Cortex of kidney (tissue), 1 donor: ENCODE data around the gene PITHD1.
"Not testable (repeated sequence)": the region's sequence is repeated elsewhere in the genome, so short reads cannot be mapped to it uniquely, and the experiment has no call there.

Experiments
- DNase-seq: peaks from one replicate; lab custom pipeline; 2025; lab: John Stamatoyannopoulos, UW

Gene PITHD1

GRCh38 chr1:23799255-23799569 is 21.0 kb downstream of the PITHD1 start:
- DNase-seq: no peak

GRCh38 chr1:23799570-23800399 is 21.6 kb downstream of the PITHD1 start:
- DNase-seq: no peak

- peak; percentile 49 for DNase-seq
Measured at GRCh38 chr1:23800400-23801337, 22.5 kb downstream of the PITHD1 start, which contains the start of gene GALE. Gene GALE, minus strand, starts transcription at chr1:23800754. Its CDS starts 1,747 bp downstream, at chr1:23799007.

- DNase-seq: no peak
Measured at GRCh38 chr1:23801338-23801748, 23.1 kb downstream of the PITHD1 start.

- no peak for DNase-seq
Measured at GRCh38 chr1:23801876-23802275, 23.7 kb downstream of the PITHD1 start.

GRCh38 chr1:23802809-23803342 is 24.7 kb downstream of the PITHD1 start:
- DNase-seq: not testable (repeated sequence)

- no peak for DNase-seq
Measured at GRCh38 chr1:23803674-23804073, 25.5 kb downstream of the PITHD1 start.

- no peak for DNase-seq
Measured at GRCh38 chr1:23804183-23804835, 26.1 kb downstream of the PITHD1 start.

- no peak for DNase-seq
Measured at GRCh38 chr1:23805025-23805424, 26.8 kb downstream of the PITHD1 start.

GRCh38 chr1:23806280-23806679 is 28.1 kb downstream of the PITHD1 start:
- no peak for DNase-seq

- no peak for DNase-seq
Measured at GRCh38 chr1:23807453-23807852, 29.2 kb downstream of the PITHD1 start.

GRCh38 chr1:23809751-23810171 is 31.5 kb downstream of the PITHD1 start:
- no peak for DNase-seq

GRCh38 chr1:23810818-23811540 is 32.8 kb downstream of the PITHD1 start:
- no peak for DNase-seq

- DNase-seq: no peak
Measured at GRCh38 chr1:23814016-23814415, 35.8 kb downstream of the PITHD1 start.

GRCh38 chr1:23816361-23816760 is 38.1 kb downstream of the PITHD1 start:
- no peak for DNase-seq

GRCh38 chr1:23816906-23817305 is 38.7 kb downstream of the PITHD1 start:
- DNase-seq: no peak

- DNase-seq: no peak
Measured at GRCh38 chr1:23817633-23818032, 39.4 kb downstream of the PITHD1 start.

GRCh38 chr1:23823767-23824166 is 45.5 kb downstream of the PITHD1 start:
- DNase-seq: no peak

GRCh38 chr1:23824711-23825075 is 46.5 kb downstream of the PITHD1 start:
- DNase-seq: no peak

- DNase-seq: peak; percentile 84
Measured at GRCh38 chr1:23825076-23825761, 47.0 kb downstream of the PITHD1 start, which contains the start of gene HMGCL. Gene HMGCL, minus strand, starts transcription at chr1:23825429. Its CDS starts 14 bp downstream, at chr1:23825415.
